Stomach (tissue), 4 donors: ENCODE results near the gene RABAC1.

ENCODE experiments used
- CTCF ChIP-seq, 7 experiments: fragments of 450-650 bp in 4 of 7; fragments of 200-600 bp in 3 of 7; sonication (generic) in 3 of 7; IDR thresholded peaks; one replicate each; pipeline ENCODE4 v1.5.1; 2016 to 2019; ENCODE audit warnings: antibody characterized with exemption in 7 of 7, control low read depth in 2 of 7, mild to moderate bottlenecking in 1 of 7
- EP300 ChIP-seq: sonication (generic); formaldehyde crosslinking; IDR thresholded peaks from one replicate; pipeline ENCODE4 v1.6.1; 2017; ENCODE audit warnings: antibody characterized with exemption
- POLR2A ChIP-seq, 4 donors: fragments of 450-650 bp; IDR thresholded peaks; one replicate each; pipeline ENCODE4 v1.6.1; 2016; ENCODE audit warnings: antibody characterized with exemption in 4 of 4, control low read depth in 2 of 4, mild to moderate bottlenecking in 1 of 4, moderate library complexity in 1 of 4
- POLR2AphosphoS5 ChIP-seq, 3 donors: sonication (generic); formaldehyde crosslinking; IDR thresholded peaks; one replicate each; pipeline ENCODE4 v1.6.1; 2016; ENCODE audit warnings: antibody characterized with exemption in 3 of 3

GRCh38 chr19:41937525-41938468 is 21.3 kb downstream of the RABAC1 start:
- TF ChIP-seq CTCF (IDR thresholded peaks at IDR 0.05) = no peak
- no peak for TF ChIP-seq POLR2A (IDR thresholded peaks at IDR 0.05)
- no peak for TF ChIP-seq POLR2AphosphoS5 (IDR thresholded peaks at IDR 0.05)
- no peak for TF ChIP-seq EP300
